ENCODE results near the gene BACE1.

DNA sequence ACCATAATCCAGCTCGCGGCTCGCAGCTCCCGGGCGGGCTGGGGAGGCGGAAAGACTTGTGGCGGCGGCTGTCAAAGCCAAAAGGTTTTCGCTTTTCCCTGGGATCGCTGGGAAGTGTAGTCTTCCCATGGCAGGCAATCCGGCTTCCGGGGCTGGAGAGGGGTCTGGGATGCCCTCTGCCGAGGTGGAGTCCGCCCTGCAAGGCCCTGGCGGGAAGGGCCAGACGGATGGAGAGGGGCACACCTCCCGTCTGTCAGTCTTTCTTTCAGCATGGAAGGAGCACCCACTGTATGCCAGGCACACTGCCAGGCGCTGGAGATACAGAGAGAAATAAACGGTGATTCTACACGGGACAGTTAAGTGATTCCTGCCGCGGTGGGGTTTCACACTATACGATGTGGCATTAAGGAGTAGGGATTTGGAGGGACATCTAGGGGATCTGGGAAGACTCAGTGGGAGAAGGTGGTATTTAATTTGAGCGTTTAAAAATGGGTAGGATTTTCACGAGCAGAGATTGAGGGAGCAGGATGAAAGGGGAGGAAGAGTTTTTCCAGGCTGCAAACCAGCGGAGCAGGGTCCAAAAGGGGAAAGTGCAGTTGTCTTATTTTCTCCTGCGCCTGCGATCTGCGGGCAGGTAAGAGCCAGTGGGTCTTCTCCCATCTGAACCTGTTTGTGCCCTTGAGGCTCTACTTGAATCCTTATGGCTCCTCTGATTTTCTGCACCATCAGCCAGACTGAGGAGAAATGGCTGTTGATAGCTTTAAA, at the start of gene BACE1:
- TF ChIP-seq, protein P1, sequence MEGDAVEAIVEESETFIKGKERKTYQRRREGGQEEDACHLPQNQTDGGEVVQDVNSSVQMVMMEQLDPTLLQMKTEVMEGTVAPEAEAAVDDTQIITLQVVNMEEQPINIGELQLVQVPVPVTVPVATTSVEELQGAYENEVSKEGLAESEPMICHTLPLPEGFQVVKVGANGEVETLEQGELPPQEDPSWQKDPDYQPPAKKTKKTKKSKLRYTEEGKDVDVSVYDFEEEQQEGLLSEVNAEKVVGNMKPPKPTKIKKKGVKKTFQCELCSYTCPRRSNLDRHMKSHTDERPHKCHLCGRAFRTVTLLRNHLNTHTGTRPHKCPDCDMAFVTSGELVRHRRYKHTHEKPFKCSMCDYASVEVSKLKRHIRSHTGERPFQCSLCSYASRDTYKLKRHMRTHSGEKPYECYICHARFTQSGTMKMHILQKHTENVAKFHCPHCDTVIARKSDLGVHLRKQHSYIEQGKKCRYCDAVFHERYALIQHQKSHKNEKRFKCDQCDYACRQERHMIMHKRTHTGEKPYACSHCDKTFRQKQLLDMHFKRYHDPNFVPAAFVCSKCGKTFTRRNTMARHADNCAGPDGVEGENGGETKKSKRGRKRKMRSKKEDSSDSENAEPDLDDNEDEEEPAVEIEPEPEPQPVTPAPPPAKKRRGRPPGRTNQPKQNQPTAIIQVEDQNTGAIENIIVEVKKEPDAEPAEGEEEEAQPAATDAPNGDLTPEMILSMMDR (optimal IDR thresholded peaks at IDR 0.05 in 1 of 3, IDR thresholded peaks at IDR 0.05 in 1 of 3, conservative IDR thresholded peaks at IDR 0.05 in 1 of 3; ENCODE audit: extremely low read depth in 1 of 3, insufficient read depth in 2 of 3, low read length in 3 of 3): peak in 1 of 3 experiments; percentile 69
- no peak for TF ChIP-seq EZH2 (IDR thresholded peaks at IDR 0.05; ENCODE audit: low read length)
